SK-N-SH (cell line): ENCODE results near the gene CAGE1. TPM values are rescaled to one million over a fixed set of nuclear protein-coding genes. Genes with fewer than 3 reads are reported as not detected.

ENCODE experiments used
- CTCF ChIA-PET: fragments of 300-600, 350-600 bp; formaldehyde crosslinking; extraction: SDS; loops from one replicate; lab custom pipeline; 2021; lab: Yijun Ruan, JAX
- POLR2A ChIA-PET: fragments of 350-600 bp; sonication (Branson Sonifier 250); formaldehyde crosslinking; extraction: SDS; loops from one replicate; lab custom pipeline; 2020; ENCODE audit warnings: antibody characterized with exemption, inconsistent platforms; lab: Yijun Ruan, JAX
- DNase-seq: peaks from one replicate; pipeline ENCODE4 v3.0.0; 2012
- H2AFZ ChIP-seq: fragments of 200-600 bp; sonication (generic); 2 replicates; pipeline ENCODE4 v1.8.1; 2016; ENCODE audit warnings: antibody characterized with exemption, mild to moderate bottlenecking, low read depth
- H3F3A ChIP-seq: fragments of 200-600 bp; sonication (generic); replicated peaks from 2 replicates; pipeline ENCODE3; 2016; ENCODE audit warnings: antibody characterized with exemption, mild to moderate bottlenecking; ENCODE audit not compliant: insufficient read depth
- H3K27ac ChIP-seq, 2 experiments: fragments of 200-500 bp in 1 of 2; fragments of 200-600 bp in 1 of 2; sonication (Bioruptor generic) in 1 of 2; sonication (generic), shearing (Covaris generic) in 1 of 2; 2 replicates each; pipeline versions ENCODE4 v1.5.1 to v1.6.1; 2014 to 2016; ENCODE audit warnings: low read depth in 2 of 2, inconsistent platforms in 1 of 2, low read length in 1 of 2, mild to moderate bottlenecking in 1 of 2, mixed read lengths in 1 of 2
- H3K27me3 ChIP-seq: fragments of 200-600 bp; sonication (generic), shearing (Covaris generic); 2 replicates; pipeline ENCODE4 v1.6.1; 2016; ENCODE audit warnings: mixed run types; ENCODE audit not compliant: insufficient read depth
- H3K36me3 ChIP-seq, 2 experiments: fragments of 200-500 bp in 1 of 2; fragments of 200-600 bp in 1 of 2; sonication (Bioruptor generic) in 1 of 2; sonication (generic) in 1 of 2; replicated peaks in 1 of 2; 2 replicates each; pipeline versions ENCODE3 to v1.5.1; 2014 to 2016; ENCODE audit warnings: low read length in 1 of 2, mild to moderate bottlenecking in 1 of 2; ENCODE audit not compliant: insufficient read depth in 2 of 2, control insufficient read depth in 1 of 2
- H3K4me1 ChIP-seq, 2 experiments: fragments of 200-500 bp in 1 of 2; fragments of 200-600 bp in 1 of 2; sonication (Bioruptor generic) in 1 of 2; sonication (generic), shearing (Covaris generic) in 1 of 2; 2 replicates each; pipeline versions ENCODE4 v1.5.1 to v1.6.1; 2014 to 2016; ENCODE audit warnings: low read depth in 1 of 2, low read length in 1 of 2, mixed run types in 1 of 2; ENCODE audit not compliant: insufficient read depth in 2 of 2, control insufficient read depth in 1 of 2
- H3K4me2 ChIP-seq: fragments of 200-600 bp; sonication (generic), shearing (Covaris generic); 2 replicates; pipeline ENCODE4 v1.6.1; 2017; ENCODE audit warnings: mixed run types
- H3K4me3 ChIP-seq, 2 experiments: fragments of 200-500 bp in 1 of 2; fragments of 200-600 bp in 1 of 2; sonication (Bioruptor generic) in 1 of 2; sonication (generic), shearing (Covaris generic) in 1 of 2; 2 replicates each; pipeline versions ENCODE4 v1.5.1 to v1.8.1; 2014 to 2016; ENCODE audit warnings: low read depth in 2 of 2, inconsistent platforms in 1 of 2, low read length in 1 of 2, mild to moderate bottlenecking in 1 of 2, mixed read lengths in 1 of 2, moderate library complexity in 1 of 2
- H3K79me2 ChIP-seq: fragments of 200-600 bp; sonication (generic); 2 replicates; pipeline ENCODE4 v1.8.1; 2017; ENCODE audit warnings: mild to moderate bottlenecking; ENCODE audit not compliant: insufficient read depth
- H3K9ac ChIP-seq: fragments of 200-600 bp; sonication (generic); 2 replicates; pipeline ENCODE4 v1.6.1; 2017; ENCODE audit warnings: mixed run types
- H3K9me2 ChIP-seq: fragments of 200-600 bp; sonication (generic); 2 replicates; pipeline ENCODE4 v1.6.1; 2017; ENCODE audit warnings: mixed run types
- H3K9me3 ChIP-seq: fragments of 200-600 bp; sonication (generic); 2 replicates; pipeline ENCODE4 v1.6.1; 2017; ENCODE audit warnings: mixed run types, mild to moderate bottlenecking, moderate library complexity
- H4K20me1 ChIP-seq: fragments of 200-600 bp; sonication (generic); 2 replicates; pipeline ENCODE4 v1.6.1; 2017; ENCODE audit warnings: mild to moderate bottlenecking, mixed run types; ENCODE audit not compliant: insufficient read depth
- CHD2 ChIP-seq: fragments of 150-350 bp; IDR thresholded peaks from 2 replicates; pipeline ENCODE4 v1.6.1; 2018; ENCODE audit warnings: low read length; ENCODE audit not compliant: partially characterized antibody
- CTCF ChIP-seq: fragments of 200-600 bp; sonication (generic); IDR thresholded peaks from 2 replicates; pipeline ENCODE4 v1.6.1; 2017; ENCODE audit warnings: antibody characterized with exemption, mild to moderate bottlenecking, moderate library complexity
- ELF1 ChIP-seq: IDR thresholded peaks from 2 replicates; pipeline ENCODE4 v1.4.0; 2012
- EP300 ChIP-seq, 2 experiments: IDR thresholded peaks; 2 replicates each; pipeline versions ENCODE4 v1.4.0 to v1.6.1; 2012; ENCODE audit warnings: borderline replicate concordance in 1 of 2, low read depth in 1 of 2, low read length in 1 of 2
- EZH2phosphoT487 ChIP-seq: fragments of 200-600 bp; sonication (generic); IDR thresholded peaks from 2 replicates; pipeline ENCODE4 v1.6.1; 2017; ENCODE audit warnings: low read depth, mixed run types, mild to moderate bottlenecking, antibody characterized with exemption, moderate library complexity, borderline replicate concordance
- FOSL2 ChIP-seq: IDR thresholded peaks from 2 replicates; pipeline ENCODE4 v1.4.0; 2012; ENCODE audit warnings: low read depth, mild to moderate bottlenecking, moderate library complexity, borderline replicate concordance
- FOXM1 ChIP-seq: IDR thresholded peaks from 2 replicates; pipeline ENCODE4 v1.4.0; 2012; ENCODE audit warnings: low read depth, mild to moderate bottlenecking
- IRF3 ChIP-seq: fragments of 150-350 bp; IDR thresholded peaks from 2 replicates; pipeline ENCODE4 v1.6.1; 2016; ENCODE audit warnings: mild to moderate bottlenecking, low read depth, low read length
- MAX ChIP-seq: IDR thresholded peaks from 2 replicates; pipeline ENCODE4 v1.4.0; 2012; ENCODE audit warnings: low read depth
- NFIC ChIP-seq: IDR thresholded peaks from 2 replicates; pipeline ENCODE4 v1.4.0; 2012; ENCODE audit warnings: borderline replicate concordance
- NRF1 ChIP-seq: IDR thresholded peaks from 2 replicates; pipeline ENCODE4 v1.6.1; 2012; ENCODE audit warnings: low read depth, mild to moderate bottlenecking, low read length
- POLR2AphosphoS5 ChIP-seq: IDR thresholded peaks from 2 replicates; pipeline ENCODE4 v1.6.1; 2012; ENCODE audit warnings: low read depth, low read length
- SIN3A ChIP-seq: IDR thresholded peaks from 2 replicates; pipeline ENCODE4 v1.6.1; 2012; ENCODE audit warnings: low read depth, mild to moderate bottlenecking, low read length, moderate library complexity, borderline replicate concordance
- SMC3 ChIP-seq: IDR thresholded peaks from 2 replicates; pipeline ENCODE4 v1.6.1; 2012; ENCODE audit warnings: low read depth, low read length, improper control_type of control experiment
- TCF12 ChIP-seq: IDR thresholded peaks from 2 replicates; pipeline ENCODE4 v1.4.0; 2012
- TEAD4 ChIP-seq: IDR thresholded peaks from 2 replicates; pipeline ENCODE4 v1.4.0; 2012; ENCODE audit warnings: mild to moderate bottlenecking, borderline replicate concordance; ENCODE audit not compliant: insufficient read depth
- YY1 ChIP-seq: IDR thresholded peaks from 2 replicates; pipeline ENCODE4 v1.4.0; 2012; ENCODE audit warnings: low read depth, mild to moderate bottlenecking
- WGBS: methylation state at CpG from one replicate; pipeline ENCODE4 v1.1.6; 2017; ENCODE audit warnings: low lambda C conversion rate; 5-methylcytosine and 5-hydroxymethylcytosine counted together
- polyA plus RNA-seq, 3 experiments: library from polyadenylated mRNA; depleted of rRNA; stranded (reverse); fragments of >200 nt; gene quantifications; 2 replicates each; pipeline ENCODE4 v1.2.3, GENCODE V29; 2012

The CAGE1 gene
- polyA plus RNA-seq, 1 of the 3 experiments (the other 2 are of a cell fraction), result not detected

GRCh38 chr6:7314414-7314813 lies 75.1 kb downstream of the CAGE1 start:
- Histone ChIP-seq H2AFZ (no peak overlapping the region), H3K27ac (no peak overlapping the region), H3K9ac (no peak overlapping the region), H3K27me3 (no peaks in the 10 kb centered on the region), H3K79me2 (peaks cover 35% of the 10 kb centered on the region), H3K9me3 (no peaks in the 10 kb centered on the region), H3K4me1 (peaks cover 0 to 9% of the 10 kb centered on the region in 2 experiments; a peak in 3 of 4 replicates), H3K36me3 (peaks cover 4 to 15% of the 10 kb centered on the region in 2 experiments), H4K20me1 (peaks cover 17% of the 10 kb centered on the region; the same call in 1 of the 2 replicates), H3K4me2 (no peak overlapping the region), H3F3A (peaks cover 3% of the 10 kb centered on the region), H3K9me2 (no peaks in the 10 kb centered on the region), H3K4me3 (no peak overlapping the region)
- TF ChIP-seq EP300 (IDR thresholded peaks at IDR 0.05; ENCODE audit: borderline replicate concordance in 1 of 2, low read depth in 1 of 2, low read length in 1 of 2) (no peak), ELF1 (no peak), SMC3 (no peak), YY1 (no peak), TEAD4 (no peak), CTCF (no peak), FOXM1 (no peak), TCF12 (no peak), EZH2phosphoT487 (no peak), NFIC (no peak), NRF1 (no peak), POLR2AphosphoS5 (no peak), FOSL2 (no peak), CHD2 (no peak)
- POLR2A ChIA-PET, result no interaction called here
- DNase-seq, result no peak
- WGBS, result 97% methylated on average over 5 of the region's 7 CpGs
- CTCF ChIA-PET, result interaction anchor here (0.9 kb wide), 1 partner anchor 38 kb away, joined by 3 read pairs; no protein-coding TSS in a partner anchor

GRCh38 chr6:7313505-7314165 lies 75.9 kb downstream of the CAGE1 start:
- Histone ChIP-seq H2AFZ (peak overlapping the region; percentile 97), H3K36me3 (peaks cover 11 to 23% of the 10 kb centered on the region in 2 experiments), H3K9me3 (no peaks in the 10 kb centered on the region)
- WGBS, result 76% methylated on average over 13 of the region's 15 CpGs
- no peak for DNase-seq
- TF ChIP-seq EP300 (IDR thresholded peaks at IDR 0.05; ENCODE audit: borderline replicate concordance in 1 of 2, low read depth in 1 of 2, low read length in 1 of 2), result no peak
- no peak for TF ChIP-seq FOXM1
- no peak for TF ChIP-seq SIN3A
- no peak for TF ChIP-seq IRF3
- TF ChIP-seq MAX, result no peak
- TF ChIP-seq, all 33 proteins: peak for 0
- CTCF ChIA-PET, result interaction anchor here (0.9 to 2.4 kb wide), 4 partner anchors 11 to 76 kb away, joined by 3 to 10 read pairs (median 4); partner anchors contain the start of genes CAGE1 and RIOK1
- H3K27ac ChIP-seq, result peak overlapping the region; percentile 89 to 96
- peaks cover 43% of the 10 kb centered on the region for H3K79me2 ChIP-seq
- H3K27me3 ChIP-seq, result no peaks in the 10 kb centered on the region
- peak overlapping the region; percentile 75 to 98 for H3K4me3 ChIP-seq
- peak overlapping the region; percentile 61 for H3K9ac ChIP-seq
- peaks cover 3% of the 10 kb centered on the region for H3F3A ChIP-seq
- H3K4me1 ChIP-seq, result peaks cover 0 to 9% of the 10 kb centered on the region in 2 experiments; a peak in 3 of 4 replicates
- H3K9me2 ChIP-seq, result no peaks in the 10 kb centered on the region
- POLR2A ChIA-PET, result interaction anchor here (2.4 kb wide), 1 partner anchor 77 kb away, joined by 11 read pairs; the partner anchor contains the start of genes CAGE1 and RIOK1
- H4K20me1 ChIP-seq, result peaks cover 17% of the 10 kb centered on the region; the same call in 1 of the 2 replicates
- peak overlapping the region; percentile 93; the same call in 1 of the 2 replicates for H3K4me2 ChIP-seq
